ENCODE measurements around the gene GRIA4.

Gene GRIA4

GRCh38 chr11:105609832-105610781 is at the start of gene GRIA4:
TSS of gene GRIA4 (plus strand) at chr11:105610073. CDS start at chr11:105610998, 925 bp downstream.
- no peak for DNase-seq

- DNase-seq = no peak
Measured at GRCh38 chr11:105573091-105573490, 36.8 kb upstream of the GRIA4 start.

GRCh38 chr11:105574974-105575373 is 34.9 kb upstream of the GRIA4 start:
- DNase-seq = no peak

GRCh38 chr11:105577641-105578040 is 32.2 kb upstream of the GRIA4 start:
- no peak for DNase-seq

- no peak for DNase-seq
Measured at GRCh38 chr11:105579111-105579510, 30.8 kb upstream of the GRIA4 start.

- no peak for DNase-seq
Measured at GRCh38 chr11:105582497-105582896, 27.4 kb upstream of the GRIA4 start.

GRCh38 chr11:105588001-105588400 is 21.9 kb upstream of the GRIA4 start:
- no peak for DNase-seq

- DNase-seq = no peak
Measured at GRCh38 chr11:105589346-105589745, 20.5 kb upstream of the GRIA4 start.

GRCh38 chr11:105592035-105592434 is 17.8 kb upstream of the GRIA4 start:
- no peak for DNase-seq

- DNase-seq = no peak
Measured at GRCh38 chr11:105598371-105598770, 11.5 kb upstream of the GRIA4 start.

GRCh38 chr11:105603156-105603555 is 6.7 kb upstream of the GRIA4 start:
- no peak for DNase-seq

GRCh38 chr11:105609341-105609781 is 512 bp upstream of the GRIA4 start:
- DNase-seq = no peak

GRCh38 chr11:105610871-105611571 is 1.1 kb downstream of the GRIA4 start:
- DNase-seq = no peak

- no peak for DNase-seq
Measured at GRCh38 chr11:105611572-105612441, 1.9 kb downstream of the GRIA4 start.

GRCh38 chr11:105612771-105613170 is 2.9 kb downstream of the GRIA4 start:
- DNase-seq = no peak

- DNase-seq = no peak
Measured at GRCh38 chr11:105613183-105613582, 3.3 kb downstream of the GRIA4 start.

GRCh38 chr11:105618343-105618955 is 8.6 kb downstream of the GRIA4 start:
- DNase-seq = no peak

GRCh38 chr11:105619556-105619955 is 9.7 kb downstream of the GRIA4 start:
- DNase-seq = no peak

GRCh38 chr11:105622016-105622415 is 12.1 kb downstream of the GRIA4 start:
- DNase-seq = no peak

GRCh38 chr11:105632316-105632715 is 22.4 kb downstream of the GRIA4 start:
- DNase-seq = no peak

- no peak for DNase-seq
Measured at GRCh38 chr11:105635466-105635865, 25.6 kb downstream of the GRIA4 start.

- DNase-seq = no peak
Measured at GRCh38 chr11:105636496-105636895, 26.6 kb downstream of the GRIA4 start.
